Pulmonary artery endothelial cell (primary cell): Measurements from ENCODE around the gene CELA3A. TPM values are rescaled to one million over a fixed set of nuclear protein-coding genes. Genes with fewer than 3 reads are reported as not detected.

ENCODE experiments used
- DNase-seq: peaks from one replicate; pipeline ENCODE4 v3.0.0-alpha.2; 2011; ENCODE audit warnings: low read depth, low spot score
- total RNA-seq: library from RNA; depleted of rRNA; stranded (reverse); fragments of >200 nt; gene quantifications from 2 replicates; pipeline ENCODE4 v1.2.3, GENCODE V29; 2014

CELA3A gene
- total RNA-seq, 1 donor from 2014 or later = not detected

GRCh38 chr1:22050330-22050729, 48.9 kb downstream of the CELA3A start:
- DNase-seq = no peak

GRCh38 chr1:22051607-22052114, 50.2 kb downstream of the CELA3A start:
- DNase-seq = no peak

- DNase-seq = peak; percentile 86
Measured at GRCh38 chr1:22052115-22053016, 50.9 kb downstream of the CELA3A start, which contains the start of gene CDC42. Gene CDC42 (plus strand): TSS chr1:22052709. CDS start chr1:22078479, 25,770 bp downstream.

GRCh38 chr1:22053017-22053860, 51.8 kb downstream of the CELA3A start:
- peak; percentile 48 for DNase-seq

GRCh38 chr1:22053861-22054770, 52.7 kb downstream of the CELA3A start:
- no peak for DNase-seq

GRCh38 chr1:22055463-22055862, 54.0 kb downstream of the CELA3A start:
- DNase-seq = no peak

GRCh38 chr1:22056043-22056442, 54.6 kb downstream of the CELA3A start:
- DNase-seq = no peak

GRCh38 chr1:22056936-22057335, 55.5 kb downstream of the CELA3A start:
- DNase-seq = no peak

- no peak for DNase-seq
Measured at GRCh38 chr1:22057861-22058260, 56.4 kb downstream of the CELA3A start.

Other genes with a start within 250 kb of the CELA3A start
- gene USP48, start 218.5 kb upstream of the CELA3A start, total RNA-seq = 70.4 and 89.7 TPM in 2 replicates
- gene LDLRAD2, start 189.4 kb upstream of the CELA3A start, total RNA-seq = not detected in 2 replicates
- 841 and 1,405 TPM in 2 replicates for gene HSPG2, start 64.3 kb upstream of the CELA3A start, total RNA-seq
- 0.07 and 0.26 TPM in 2 replicates for gene CELA3B, start 24.6 kb upstream of the CELA3A start, total RNA-seq
- gene CDC42, start 51.1 kb downstream of the CELA3A start, total RNA-seq = 947 and 965 TPM in 2 replicates
- gene WNT4, start 141.4 kb downstream of the CELA3A start, total RNA-seq = 0.04 and 0.13 TPM in 2 replicates